Endothelial cell of umbilical vein (primary cell): ENCODE results near the gene ALOXE3. TPM values are rescaled to one million over a fixed set of nuclear protein-coding genes. Genes with fewer than 3 reads are reported as not detected.

ENCODE experiments used
- BruUV-seq: library from RNA; stranded (reverse); fragments of 400-500 nt; replicated peaks from 2 replicates; lab custom pipeline; 2021; lab: Mats Ljungman, UMichigan
- CTCF ChIA-PET: fragments of 300-600, 350-600 bp; sonication (Branson Sonifier 250); formaldehyde crosslinking; loops from one replicate; lab custom pipeline; 2021; ENCODE audit warnings: antibody characterized with exemption, inconsistent platforms; lab: Charles Lee
- POLR2A ChIA-PET: fragments of 300-600, 350-600 bp; sonication (Branson Sonifier 250); formaldehyde crosslinking; loops from one replicate; lab custom pipeline; 2021; ENCODE audit warnings: antibody characterized with exemption, inconsistent platforms; lab: Charles Lee
- DNase-seq: peaks from one replicate; pipeline ENCODE4 v3.0.0-alpha.2; 2011; ENCODE audit warnings: low read depth, low spot score
- FAIRE-seq: peaks from 2 replicates; lab custom pipeline; 2011; peaks lifted over from hg19 to GRCh38; lab: Jason Lieb, UNC
- H2AFZ ChIP-seq: 2 replicates; pipeline ENCODE4 v1.6.0; 2012; ENCODE audit warnings: low read depth, low read length, control low read depth, inconsistent platforms
- H3K27ac ChIP-seq: 2 replicates; pipeline ENCODE4 v1.5.1; 2011; ENCODE audit warnings: low read depth, mild to moderate bottlenecking, control low read depth, low read length, moderate library complexity; ENCODE audit not compliant: insufficient read depth
- H3K27me3 ChIP-seq, 2 experiments: 2 replicates each; pipeline versions ENCODE4 v1.6.0 to v1.6.1; 2011; ENCODE audit warnings: low read length in 2 of 2, mixed read lengths in 1 of 2; ENCODE audit not compliant: control insufficient read depth in 2 of 2, insufficient read depth in 2 of 2
- H3K36me3 ChIP-seq, 2 experiments: 2 replicates in 1 of 2; 3 replicates in 1 of 2; pipeline ENCODE4 v1.5.1; 2011; ENCODE audit warnings: low read length in 2 of 2, mild to moderate bottlenecking in 1 of 2, moderate library complexity in 1 of 2; ENCODE audit not compliant: control insufficient read depth in 2 of 2, insufficient read depth in 2 of 2; ENCODE audit errors: extremely low read depth in 1 of 2
- H3K4me1 ChIP-seq: 3 replicates; pipeline ENCODE4 v1.5.1; 2011; ENCODE audit warnings: mild to moderate bottlenecking, low read length; ENCODE audit not compliant: control insufficient read depth, insufficient read depth; ENCODE audit errors: extremely low read depth
- H3K4me2 ChIP-seq: 2 replicates; pipeline ENCODE4 v1.6.1; 2011; ENCODE audit warnings: low read length, control low read depth, mixed read lengths; ENCODE audit not compliant: insufficient read depth
- H3K4me3 ChIP-seq, 3 experiments: fragments of 200-600 bp in 1 of 3; sonication (generic), shearing (Covaris generic) in 1 of 3; replicated peaks in 1 of 3; 2 replicates each; pipeline ENCODE4 v1.5.1; 2011 to 2016; ENCODE audit warnings: control low read depth in 3 of 3, low read length in 3 of 3, mild to moderate bottlenecking in 2 of 3, inconsistent platforms in 1 of 3, low read depth in 1 of 3, moderate library complexity in 1 of 3; ENCODE audit not compliant: insufficient read depth in 1 of 3
- H3K79me2 ChIP-seq: 2 replicates; pipeline ENCODE4 v1.6.0; 2012; ENCODE audit warnings: low read length, inconsistent platforms; ENCODE audit not compliant: control insufficient read depth, insufficient read depth
- H3K9ac ChIP-seq: replicated peaks from 2 replicates; pipeline ENCODE3; 2011; ENCODE audit warnings: low read length, control low read depth; ENCODE audit not compliant: insufficient read depth; ENCODE audit errors: extremely low read depth
- H3K9me1 ChIP-seq: replicated peaks from 3 replicates; pipeline ENCODE4 v1.6.0; 2011; ENCODE audit warnings: mild to moderate bottlenecking, low read length; ENCODE audit not compliant: control insufficient read depth, insufficient read depth; ENCODE audit errors: extremely low read depth
- H3K9me3 ChIP-seq: replicated peaks from 2 replicates; pipeline ENCODE4 v1.5.1; 2012; ENCODE audit warnings: low read length, inconsistent platforms; ENCODE audit not compliant: control insufficient read depth, insufficient read depth
- H4K20me1 ChIP-seq: replicated peaks from 2 replicates; pipeline ENCODE3; 2011; ENCODE audit warnings: mild to moderate bottlenecking, low read length; ENCODE audit not compliant: control insufficient read depth, insufficient read depth; ENCODE audit errors: extremely low read depth
- EZH2 ChIP-seq: IDR thresholded peaks from 2 replicates; pipeline ENCODE4 v1.6.1; 2012; ENCODE audit warnings: borderline replicate concordance, low read depth, mild to moderate bottlenecking, moderate library complexity, low read length, inconsistent platforms; ENCODE audit not compliant: severe bottlenecking
- FOS ChIP-seq: IDR thresholded peaks from 2 replicates; pipeline ENCODE4 v1.6.1; 2011; ENCODE audit warnings: mild to moderate bottlenecking, low read length, moderate library complexity, borderline replicate concordance; ENCODE audit not compliant: insufficient read depth
- GATA2 ChIP-seq: IDR thresholded peaks from 2 replicates; pipeline ENCODE4 v1.7.0; 2011; ENCODE audit warnings: low read depth, mild to moderate bottlenecking, moderate library complexity, mixed read lengths, low read length; ENCODE audit not compliant: insufficient read length, insufficient read depth
- JUN ChIP-seq: IDR thresholded peaks from 2 replicates; pipeline ENCODE4 v1.6.1; 2011; ENCODE audit warnings: borderline replicate concordance, low read depth; ENCODE audit not compliant: insufficient read length, insufficient read depth
- MAX ChIP-seq: IDR thresholded peaks from 2 replicates; pipeline ENCODE4 v1.6.1; 2011; ENCODE audit not compliant: insufficient read depth, insufficient read length
- MYC ChIP-seq: IDR thresholded peaks from one replicate; pipeline ENCODE4 v1.6.1; 2011; ENCODE audit warnings: mild to moderate bottlenecking, low read depth, low read length
- POLR2A ChIP-seq: IDR thresholded peaks from 2 replicates; pipeline ENCODE4 v1.6.1; 2012; ENCODE audit warnings: low read depth, mild to moderate bottlenecking, control low read depth, low read length
- POLR2AphosphoS5 ChIP-seq: IDR thresholded peaks from 2 replicates; pipeline ENCODE4 v1.6.1; 2012; ENCODE audit warnings: low read depth, mild to moderate bottlenecking, control low read depth, low read length, moderate library complexity; ENCODE audit not compliant: insufficient read depth
- dilution Hi-C: fragments of 300-500 bp; cut with MboI; formaldehyde crosslinking; loops from one replicate; pipeline ENCODE4 v1.15.0; 2019; ENCODE audit warnings: low sequenced_read_pairs; ENCODE audit not compliant: extremely low pct_ligation_motif_present
- intact Hi-C: fragments of 100-400 bp; cut with micrococcal nuclease; formaldehyde crosslinking; loops from one replicate; pipeline ENCODE4 v1.10.0; 2022
- polyA plus RNA-seq, 4 experiments: library from polyadenylated mRNA; depleted of rRNA in 3 of 4; stranded (reverse) in 3 of 4; unstranded in 1 of 4; fragments of >200 nt; gene quantifications; 2 replicates each; pipeline versions ENCODE4 v1.2.1 to v1.2.3, GENCODE V29; 2011 to 2012; ENCODE audit warnings: missing spikeins in 1 of 4
- total RNA-seq: library from RNA; stranded (reverse); gene quantifications from 2 replicates; pipeline ENCODE4 v1.2.3, GENCODE V29; 2021
- TF ChIP-seq, protein P1 (sequence below), 2 donors: IDR thresholded peaks; 1 replicate in 1 of 2; 2 replicates in 1 of 2; pipeline ENCODE4 v1.5.1; 2011; ENCODE audit warnings: low read length in 2 of 2, mild to moderate bottlenecking in 2 of 2, moderate library complexity in 2 of 2, control low read depth in 1 of 2, inconsistent platforms in 1 of 2, low read depth in 1 of 2; ENCODE audit not compliant: insufficient read depth in 1 of 2; ENCODE audit errors: extremely low read depth in 1 of 2

The ALOXE3 gene
- total and polyA plus RNA-seq, 2 donors (not counting 3 experiments of a cell fraction or from before 2014, with no cell fraction given) = 0.01 TPM; not detected in 1

DNA sequence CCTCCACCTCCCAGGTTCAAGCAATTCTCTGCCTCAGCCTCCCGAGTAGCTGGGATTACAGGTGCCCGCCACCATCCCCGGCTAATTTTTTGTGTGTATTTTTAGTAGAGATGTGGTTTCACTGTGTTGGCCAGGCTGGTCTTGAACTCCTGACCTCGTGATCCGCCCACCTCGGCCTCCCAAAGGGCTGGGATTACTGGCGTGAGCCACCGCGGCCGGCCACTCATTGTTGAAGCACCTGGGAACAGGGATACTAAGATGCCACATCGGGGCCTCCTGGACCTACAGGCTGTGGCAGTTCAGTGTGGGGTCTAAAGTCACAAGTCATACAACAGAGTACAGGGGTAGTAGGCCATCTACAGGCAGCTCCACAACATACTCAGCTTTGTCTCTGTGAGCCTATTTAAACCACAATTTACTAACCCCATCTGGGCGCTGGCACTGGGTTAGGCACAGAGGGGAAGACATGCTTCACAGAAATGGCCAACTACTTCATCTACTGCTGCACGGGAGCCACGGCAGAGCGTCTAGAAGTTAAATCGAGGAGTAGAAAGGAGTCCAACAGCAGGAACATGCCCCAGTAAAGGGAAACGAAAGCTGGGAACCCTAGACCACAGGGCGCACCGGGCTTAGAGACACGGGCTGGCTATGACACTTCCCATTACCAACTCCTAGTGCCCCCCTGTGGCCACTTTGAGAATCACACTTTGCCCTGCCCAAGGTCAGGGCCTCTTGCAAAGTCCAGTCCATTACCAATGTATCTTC is 40.1 kb upstream of the ALOXE3 start:
- Histone ChIP-seq H3K79me2 (peaks cover 20% of the 10 kb centered on the region), H3K4me3 (no peak overlapping the region), H3K36me3 (peaks cover 2 to 7% of the 10 kb centered on the region in 2 experiments), H3K27ac (peak overlapping the region; percentile 1), H3K9me3 (no peaks in the 10 kb centered on the region), H3K9ac (no peak overlapping the region), H3K4me1 (peaks cover 38% of the 10 kb centered on the region), H4K20me1 (no peaks in the 10 kb centered on the region), H3K27me3 (no peaks in the 10 kb centered on the region), H2AFZ (no peak overlapping the region), H3K9me1 (no peaks in the 10 kb centered on the region), H3K4me2 (no peak overlapping the region)
- intact Hi-C loops = loop anchor here (1.0 to 2.0 kb wide), 2 partner anchors 38 to 78 kb away; no protein-coding TSS in a partner anchor
- ChIA-PET POLR2A (interaction anchor here (1.0 to 3.9 kb wide), 2 partner anchors 15 to 39 kb away, joined by 3 to 33 read pairs; no protein-coding TSS in a partner anchor), CTCF (interaction anchor here (0.6 to 6.3 kb wide), 14 partner anchors 15 to 98 kb away, joined by 3 to 72 read pairs (median 3); partner anchors contain the start of gene HES7)
- DNase-seq (peak; percentile 90), FAIRE-seq (peak; percentile 87)
- no TSS peak for BruUV-seq
- dilution Hi-C loops = no loop called here
- TF ChIP-seq FOS (no peak), POLR2AphosphoS5 (peak; percentile 25), POLR2A (no peak), EZH2 (no peak), MAX (no peak), MYC (no peak), JUN (no peak), GATA2 (no peak)
- TF ChIP-seq, protein P1, sequence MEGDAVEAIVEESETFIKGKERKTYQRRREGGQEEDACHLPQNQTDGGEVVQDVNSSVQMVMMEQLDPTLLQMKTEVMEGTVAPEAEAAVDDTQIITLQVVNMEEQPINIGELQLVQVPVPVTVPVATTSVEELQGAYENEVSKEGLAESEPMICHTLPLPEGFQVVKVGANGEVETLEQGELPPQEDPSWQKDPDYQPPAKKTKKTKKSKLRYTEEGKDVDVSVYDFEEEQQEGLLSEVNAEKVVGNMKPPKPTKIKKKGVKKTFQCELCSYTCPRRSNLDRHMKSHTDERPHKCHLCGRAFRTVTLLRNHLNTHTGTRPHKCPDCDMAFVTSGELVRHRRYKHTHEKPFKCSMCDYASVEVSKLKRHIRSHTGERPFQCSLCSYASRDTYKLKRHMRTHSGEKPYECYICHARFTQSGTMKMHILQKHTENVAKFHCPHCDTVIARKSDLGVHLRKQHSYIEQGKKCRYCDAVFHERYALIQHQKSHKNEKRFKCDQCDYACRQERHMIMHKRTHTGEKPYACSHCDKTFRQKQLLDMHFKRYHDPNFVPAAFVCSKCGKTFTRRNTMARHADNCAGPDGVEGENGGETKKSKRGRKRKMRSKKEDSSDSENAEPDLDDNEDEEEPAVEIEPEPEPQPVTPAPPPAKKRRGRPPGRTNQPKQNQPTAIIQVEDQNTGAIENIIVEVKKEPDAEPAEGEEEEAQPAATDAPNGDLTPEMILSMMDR (IDR thresholded peaks at IDR 0.05; ENCODE audit: extremely low read depth in 1 of 2, insufficient read depth in 1 of 2, low read depth in 1 of 2, low read length in 2 of 2) = peak; percentile 73 to 87
